Tibial nerve (tissue), 4 donors: ENCODE results near the gene HIP1R.

ENCODE experiments used
- EP300 ChIP-seq, 2 donors: sonication (generic); formaldehyde crosslinking; IDR thresholded peaks; one replicate each; pipeline ENCODE4 v1.6.1; 2017; ENCODE audit warnings: antibody characterized with exemption in 2 of 2, mild to moderate bottlenecking in 1 of 2
- POLR2A ChIP-seq, 2 donors: fragments of 450-650 bp; IDR thresholded peaks; one replicate each; pipeline ENCODE4 v1.6.1; 2017; ENCODE audit warnings: antibody characterized with exemption in 2 of 2, mild to moderate bottlenecking in 2 of 2, moderate library complexity in 2 of 2
- TF ChIP-seq, protein P1 (sequence below), 5 experiments: fragments of 200-600 bp in 3 of 5; fragments of 450-650 bp in 2 of 5; sonication (generic) in 3 of 5; IDR thresholded peaks; one replicate each; pipeline ENCODE4 v1.5.1; 2016 to 2019; ENCODE audit warnings: antibody characterized with exemption in 5 of 5, mild to moderate bottlenecking in 3 of 5, moderate library complexity in 2 of 5

- TF ChIP-seq, protein P1, sequence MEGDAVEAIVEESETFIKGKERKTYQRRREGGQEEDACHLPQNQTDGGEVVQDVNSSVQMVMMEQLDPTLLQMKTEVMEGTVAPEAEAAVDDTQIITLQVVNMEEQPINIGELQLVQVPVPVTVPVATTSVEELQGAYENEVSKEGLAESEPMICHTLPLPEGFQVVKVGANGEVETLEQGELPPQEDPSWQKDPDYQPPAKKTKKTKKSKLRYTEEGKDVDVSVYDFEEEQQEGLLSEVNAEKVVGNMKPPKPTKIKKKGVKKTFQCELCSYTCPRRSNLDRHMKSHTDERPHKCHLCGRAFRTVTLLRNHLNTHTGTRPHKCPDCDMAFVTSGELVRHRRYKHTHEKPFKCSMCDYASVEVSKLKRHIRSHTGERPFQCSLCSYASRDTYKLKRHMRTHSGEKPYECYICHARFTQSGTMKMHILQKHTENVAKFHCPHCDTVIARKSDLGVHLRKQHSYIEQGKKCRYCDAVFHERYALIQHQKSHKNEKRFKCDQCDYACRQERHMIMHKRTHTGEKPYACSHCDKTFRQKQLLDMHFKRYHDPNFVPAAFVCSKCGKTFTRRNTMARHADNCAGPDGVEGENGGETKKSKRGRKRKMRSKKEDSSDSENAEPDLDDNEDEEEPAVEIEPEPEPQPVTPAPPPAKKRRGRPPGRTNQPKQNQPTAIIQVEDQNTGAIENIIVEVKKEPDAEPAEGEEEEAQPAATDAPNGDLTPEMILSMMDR (IDR thresholded peaks at IDR 0.05), result no peak
- TF ChIP-seq POLR2A (IDR thresholded peaks at IDR 0.05), result no peak
- no peak for TF ChIP-seq EP300 (IDR thresholded peaks at IDR 0.05)
Observed at GRCh38 chr12:122876731-122877130, 41.5 kb downstream of the HIP1R start.
